T-helper 17 cell (primary cell): ENCODE data around the gene MARCHF5. TPM values are rescaled to one million over a fixed set of nuclear protein-coding genes. Genes with fewer than 3 reads are reported as not detected.
A peak's percentile ranks its signal among the peaks of the same experiment; 100 is the strongest.

Experiments used
- ATAC-seq: fragments of 150-1000 bp; cut with Tn5 transposase; 2 replicates; pipeline ENCODE4 v1.10.0; 2021; ENCODE audit warnings: mild to moderate bottlenecking, moderate library complexity
- DNase-seq, 3 donors: peaks; one replicate each; pipeline versions ENCODE4 v3.0.0 to v3.0.0-alpha.2; 2020 to 2021
- H3K9me3 ChIP-seq: one replicate; pipeline ENCODE4 v1.7.0; 2013; ENCODE audit warnings: low read length, mild to moderate bottlenecking; ENCODE audit not compliant: control insufficient read depth, poor library complexity, severe bottlenecking
- H3K27ac Mint-ChIP-seq: one replicate; pipeline ENCODE4 v1.8.0; 2022; ENCODE audit warnings: mild to moderate bottlenecking, moderate library complexity, mixed read lengths
- H3K27me3 Mint-ChIP-seq: one replicate; pipeline ENCODE4 v1.8.0; 2022; ENCODE audit warnings: mixed read lengths
- H3K36me3 Mint-ChIP-seq: one replicate; pipeline ENCODE4 v1.8.0; 2022; ENCODE audit warnings: low read depth, mixed read lengths
- H3K4me1 Mint-ChIP-seq: one replicate; pipeline ENCODE4 v1.8.0; 2022; ENCODE audit warnings: mild to moderate bottlenecking, mixed read lengths
- H3K4me3 Mint-ChIP-seq: one replicate; pipeline ENCODE4 v1.8.0; 2022; ENCODE audit warnings: mild to moderate bottlenecking, moderate library complexity, mixed read lengths
- total RNA-seq, 4 donors: library from RNA in 2 of 4; stranded (reverse) in 2 of 4; gene quantifications; one replicate each; pipeline ENCODE4 v1.2.3 and lab custom pipeline; 2022 to 2026

Gene MARCHF5
- total RNA-seq, 2 donors from 2014 or later = 27.3 to 30.8 TPM

GRCh38 chr10:92284112-92284704, 6.8 kb upstream of the MARCHF5 start:
- Mint-ChIP-seq H3K36me3 (peaks cover 3% of the 10 kb centered on the region), H3K27ac (no peak overlapping the region), H3K4me1 (peaks cover 9% of the 10 kb centered on the region), H3K4me3 (no peak overlapping the region), H3K27me3 (no peaks in the 10 kb centered on the region)
- no peak for ATAC-seq
- no peak for DNase-seq
- H3K9me3 ChIP-seq = no peaks in the 10 kb centered on the region

GRCh38 chr10:92290076-92290836, 711 bp upstream of the MARCHF5 start:
- no peaks in the 10 kb centered on the region for H3K36me3 Mint-ChIP-seq
- peak overlapping the region; percentile 87 for H3K27ac Mint-ChIP-seq
- no peaks in the 10 kb centered on the region for H3K27me3 Mint-ChIP-seq
- H3K4me1 Mint-ChIP-seq = peaks cover 21% of the 10 kb centered on the region
- H3K4me3 Mint-ChIP-seq = peak overlapping the region; percentile 94
- no peaks in the 10 kb centered on the region for H3K9me3 ChIP-seq
- peak; percentile 34 for ATAC-seq
- peak; percentile 5 to 34 (median 22) for DNase-seq

GRCh38 chr10:92291616-92291865, 574 bp downstream of the MARCHF5 start:
- H3K4me3 Mint-ChIP-seq = peak overlapping the region; percentile 94
- peaks cover 22% of the 10 kb centered on the region for H3K4me1 Mint-ChIP-seq
- DNase-seq (no peak), ATAC-seq (no peak)
- no peaks in the 10 kb centered on the region for H3K27me3 Mint-ChIP-seq
- H3K9me3 ChIP-seq = no peaks in the 10 kb centered on the region
- H3K36me3 Mint-ChIP-seq = no peaks in the 10 kb centered on the region
- peak overlapping the region; percentile 61 for H3K27ac Mint-ChIP-seq

- DNase-seq (peak in 1 of 3 donors; percentile 17), ATAC-seq (no peak)
- peak overlapping the region; percentile 94 for H3K4me3 Mint-ChIP-seq
- H3K9me3 ChIP-seq = no peaks in the 10 kb centered on the region
- no peaks in the 10 kb centered on the region for H3K36me3 Mint-ChIP-seq
- no peaks in the 10 kb centered on the region for H3K27me3 Mint-ChIP-seq
- H3K4me1 Mint-ChIP-seq = peaks cover 26% of the 10 kb centered on the region
- H3K27ac Mint-ChIP-seq = peak overlapping the region; percentile 61
Measured at GRCh38 chr10:92291921-92292845, 1.2 kb downstream of the MARCHF5 start.

GRCh38 chr10:92298487-92298886, 7.5 kb downstream of the MARCHF5 start:
- peak overlapping the region; percentile 77 for H3K27ac Mint-ChIP-seq
- no peak for ATAC-seq
- H3K9me3 ChIP-seq = no peaks in the 10 kb centered on the region

GRCh38 chr10:92303096-92303495, 12.1 kb downstream of the MARCHF5 start:
- DNase-seq (no peak), ATAC-seq (no peak)
- Mint-ChIP-seq H3K27ac (peak overlapping the region; percentile 87), H3K36me3 (peaks cover 11% of the 10 kb centered on the region), H3K4me1 (peaks cover 43% of the 10 kb centered on the region), H3K4me3 (peak overlapping the region; percentile 49), H3K27me3 (no peaks in the 10 kb centered on the region)
- H3K9me3 ChIP-seq = no peaks in the 10 kb centered on the region

More at GRCh38 chr10:92298487-92298886, 7.5 kb downstream of the MARCHF5 start:
- Mint-ChIP-seq H3K36me3 (peaks cover 11% of the 10 kb centered on the region), H3K4me1 (peaks cover 35% of the 10 kb centered on the region), H3K4me3 (no peak overlapping the region), H3K27me3 (no peaks in the 10 kb centered on the region)
- DNase-seq = no peak

- DNase-seq (no peak), ATAC-seq (no peak)
- H3K4me1 Mint-ChIP-seq = peaks cover 36% of the 10 kb centered on the region
- no peaks in the 10 kb centered on the region for H3K27me3 Mint-ChIP-seq
- H3K9me3 ChIP-seq = no peaks in the 10 kb centered on the region
- peaks cover 6% of the 10 kb centered on the region for H3K36me3 Mint-ChIP-seq
- no peak overlapping the region for H3K4me3 Mint-ChIP-seq
- peak overlapping the region; percentile 87 for H3K27ac Mint-ChIP-seq
Measured at GRCh38 chr10:92304061-92304460, 13.1 kb downstream of the MARCHF5 start.

- Mint-ChIP-seq H3K4me1 (peaks cover 31% of the 10 kb centered on the region), H3K27me3 (no peaks in the 10 kb centered on the region), H3K36me3 (peaks cover 2% of the 10 kb centered on the region), H3K4me3 (no peak overlapping the region), H3K27ac (no peak overlapping the region)
- DNase-seq (no peak), ATAC-seq (no peak)
- H3K9me3 ChIP-seq = no peaks in the 10 kb centered on the region
Measured at GRCh38 chr10:92305133-92306072, 14.4 kb downstream of the MARCHF5 start.

GRCh38 chr10:92309272-92309671, 18.3 kb downstream of the MARCHF5 start:
- Mint-ChIP-seq H3K36me3 (peaks cover 2% of the 10 kb centered on the region), H3K27me3 (no peaks in the 10 kb centered on the region), H3K4me1 (peaks cover 26% of the 10 kb centered on the region), H3K4me3 (no peak overlapping the region), H3K27ac (no peak overlapping the region)
- DNase-seq = no peak
- H3K9me3 ChIP-seq = no peaks in the 10 kb centered on the region
- ATAC-seq = no peak

- Mint-ChIP-seq H3K36me3 (peaks cover 8% of the 10 kb centered on the region), H3K4me1 (peaks cover 14% of the 10 kb centered on the region), H3K4me3 (no peak overlapping the region), H3K27me3 (no peaks in the 10 kb centered on the region), H3K27ac (no peak overlapping the region)
- no peaks in the 10 kb centered on the region for H3K9me3 ChIP-seq
- ATAC-seq (no peak), DNase-seq (no peak)
Measured at GRCh38 chr10:92313750-92314149, 22.8 kb downstream of the MARCHF5 start.

- H3K36me3 Mint-ChIP-seq = peaks cover 8% of the 10 kb centered on the region
- no peak overlapping the region for H3K4me3 Mint-ChIP-seq
- DNase-seq (no peak), ATAC-seq (no peak)
- H3K9me3 ChIP-seq = no peaks in the 10 kb centered on the region
- no peaks in the 10 kb centered on the region for H3K27me3 Mint-ChIP-seq
- peaks cover 14% of the 10 kb centered on the region for H3K4me1 Mint-ChIP-seq
- H3K27ac Mint-ChIP-seq = peak overlapping the region; percentile 37
Measured at GRCh38 chr10:92316610-92317009, 25.6 kb downstream of the MARCHF5 start.

GRCh38 chr10:92323079-92323478, 32.1 kb downstream of the MARCHF5 start:
- H3K4me3 Mint-ChIP-seq = no peak overlapping the region
- H3K27ac Mint-ChIP-seq = no peak overlapping the region
- peaks cover 10% of the 10 kb centered on the region for H3K4me1 Mint-ChIP-seq

More at GRCh38 chr10:92323079-92323478, 32.1 kb downstream of the MARCHF5 start:
- H3K36me3 Mint-ChIP-seq = peaks cover 2% of the 10 kb centered on the region
- ATAC-seq (no peak), DNase-seq (no peak)
- H3K27me3 Mint-ChIP-seq = no peaks in the 10 kb centered on the region
- H3K9me3 ChIP-seq = no peaks in the 10 kb centered on the region
